Retinal pigment epithelial cell (primary cell): ENCODE data around the gene OOEP.

Experiments
- DNase-seq: peaks from one replicate; pipeline ENCODE4 v3.0.0-alpha.2; 2010; ENCODE audit warnings: low read depth
- H3K4me3 ChIP-seq: 2 replicates; pipeline ENCODE4 v1.5.1; 2011; ENCODE audit warnings: mild to moderate bottlenecking, low read length, control low read depth, moderate library complexity
- TF ChIP-seq, protein P1 (sequence below): conservative IDR thresholded peaks from 2 replicates; pipeline ENCODE4 v1.5.1; 2011; ENCODE audit warnings: low read depth, low read length, control low read depth, inconsistent platforms

Gene OOEP

DNA sequence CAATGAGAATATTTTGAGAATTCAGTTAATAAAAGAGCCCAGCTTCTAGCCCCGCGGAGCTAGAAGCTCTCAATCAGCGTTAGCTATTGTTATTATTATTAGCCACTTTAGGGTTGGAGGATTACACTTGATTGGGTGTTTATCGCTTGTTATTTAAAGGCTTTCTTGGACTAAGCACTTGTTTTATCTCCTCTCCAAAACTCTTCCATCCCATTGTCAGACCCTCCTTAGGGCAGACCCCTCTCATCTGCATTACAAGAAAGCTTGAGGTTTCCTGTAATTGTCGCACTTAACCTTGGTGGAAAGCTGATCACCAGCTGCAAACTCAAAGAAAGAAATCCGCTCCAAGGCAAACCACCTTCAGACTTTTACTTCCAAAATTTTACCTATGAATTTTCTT lies 20.4 kb downstream of the OOEP start:
- no peak for DNase-seq
- TF ChIP-seq, protein P1, sequence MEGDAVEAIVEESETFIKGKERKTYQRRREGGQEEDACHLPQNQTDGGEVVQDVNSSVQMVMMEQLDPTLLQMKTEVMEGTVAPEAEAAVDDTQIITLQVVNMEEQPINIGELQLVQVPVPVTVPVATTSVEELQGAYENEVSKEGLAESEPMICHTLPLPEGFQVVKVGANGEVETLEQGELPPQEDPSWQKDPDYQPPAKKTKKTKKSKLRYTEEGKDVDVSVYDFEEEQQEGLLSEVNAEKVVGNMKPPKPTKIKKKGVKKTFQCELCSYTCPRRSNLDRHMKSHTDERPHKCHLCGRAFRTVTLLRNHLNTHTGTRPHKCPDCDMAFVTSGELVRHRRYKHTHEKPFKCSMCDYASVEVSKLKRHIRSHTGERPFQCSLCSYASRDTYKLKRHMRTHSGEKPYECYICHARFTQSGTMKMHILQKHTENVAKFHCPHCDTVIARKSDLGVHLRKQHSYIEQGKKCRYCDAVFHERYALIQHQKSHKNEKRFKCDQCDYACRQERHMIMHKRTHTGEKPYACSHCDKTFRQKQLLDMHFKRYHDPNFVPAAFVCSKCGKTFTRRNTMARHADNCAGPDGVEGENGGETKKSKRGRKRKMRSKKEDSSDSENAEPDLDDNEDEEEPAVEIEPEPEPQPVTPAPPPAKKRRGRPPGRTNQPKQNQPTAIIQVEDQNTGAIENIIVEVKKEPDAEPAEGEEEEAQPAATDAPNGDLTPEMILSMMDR, result no peak
- no peak overlapping the region for H3K4me3 ChIP-seq

DNA sequence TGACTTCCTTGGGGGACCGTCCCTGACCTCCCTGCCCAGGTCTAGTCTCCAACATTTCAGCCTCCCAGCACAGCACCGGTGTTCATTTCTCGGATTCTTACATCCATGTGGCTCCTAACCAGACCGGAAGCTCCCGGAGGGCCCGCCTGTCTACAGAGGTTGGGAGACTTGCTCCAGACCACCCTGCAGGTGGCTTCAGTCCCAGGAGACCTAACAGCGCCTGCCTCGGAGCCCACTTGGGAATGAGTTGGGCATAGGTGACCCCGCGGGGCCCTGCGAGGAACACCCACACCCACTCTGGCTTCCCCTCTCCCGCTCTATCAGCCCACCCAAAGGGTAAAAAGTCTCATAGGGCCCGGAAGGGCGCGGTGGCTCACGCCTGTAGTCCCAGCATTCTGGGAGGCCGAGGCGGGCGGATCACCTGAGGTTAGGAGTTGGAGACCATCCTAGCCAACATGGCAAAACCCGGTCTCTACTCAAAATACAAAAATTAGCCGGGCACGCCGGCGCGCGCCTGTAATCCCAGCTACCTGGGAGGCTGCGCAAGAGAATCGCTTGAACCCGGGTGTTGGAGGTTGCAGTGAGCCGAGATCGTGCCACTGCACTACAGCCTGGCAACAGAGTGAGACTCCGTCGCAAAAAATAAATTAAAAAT lies 21.0 kb downstream of the OOEP start:
- H3K4me3 ChIP-seq, result no peak overlapping the region
- no peak for DNase-seq
- TF ChIP-seq, protein P1, result no peak

DNA sequence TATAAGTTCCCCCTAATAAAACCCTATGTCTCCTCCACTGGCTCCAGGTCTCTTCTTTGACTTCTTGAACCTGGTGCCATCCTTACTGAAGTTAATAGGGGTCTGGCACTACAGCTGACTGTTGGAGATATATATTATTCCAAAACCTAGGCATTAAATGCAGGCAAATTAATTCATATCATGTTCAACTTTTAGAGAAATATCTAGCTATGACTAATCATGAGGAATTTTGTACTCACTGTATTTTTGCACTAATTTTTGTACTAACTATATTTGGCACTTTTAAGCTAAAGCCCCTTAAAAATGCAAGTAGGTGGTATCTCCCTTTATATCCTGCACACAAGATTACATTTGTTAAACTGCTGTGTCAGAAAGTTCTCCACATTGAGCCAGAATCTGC lies 26.5 kb downstream of the OOEP start:
- TF ChIP-seq, protein P1, result no peak
- DNase-seq, result no peak
- H3K4me3 ChIP-seq, result no peak overlapping the region

DNA sequence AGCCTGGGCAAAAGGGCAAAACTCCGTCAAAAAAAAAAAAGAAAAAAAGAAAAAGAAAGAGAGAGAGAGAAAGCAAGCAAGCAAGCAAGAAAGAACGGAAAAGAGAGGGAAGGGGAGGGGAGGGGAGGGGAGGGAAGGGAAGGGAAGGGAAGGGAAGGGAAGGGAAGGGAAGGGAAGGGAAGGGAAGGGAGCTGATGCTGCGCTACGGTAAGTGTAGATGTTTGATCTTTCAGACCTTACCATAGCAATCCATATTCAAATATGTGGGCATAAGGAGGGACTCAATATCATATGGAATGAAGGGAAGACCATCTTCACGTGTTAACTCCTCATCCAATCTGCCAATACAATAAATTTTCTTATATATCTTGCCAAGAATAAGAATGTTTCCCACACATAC lies 27.5 kb downstream of the OOEP start:
- H3K4me3 ChIP-seq, result no peak overlapping the region

DNA sequence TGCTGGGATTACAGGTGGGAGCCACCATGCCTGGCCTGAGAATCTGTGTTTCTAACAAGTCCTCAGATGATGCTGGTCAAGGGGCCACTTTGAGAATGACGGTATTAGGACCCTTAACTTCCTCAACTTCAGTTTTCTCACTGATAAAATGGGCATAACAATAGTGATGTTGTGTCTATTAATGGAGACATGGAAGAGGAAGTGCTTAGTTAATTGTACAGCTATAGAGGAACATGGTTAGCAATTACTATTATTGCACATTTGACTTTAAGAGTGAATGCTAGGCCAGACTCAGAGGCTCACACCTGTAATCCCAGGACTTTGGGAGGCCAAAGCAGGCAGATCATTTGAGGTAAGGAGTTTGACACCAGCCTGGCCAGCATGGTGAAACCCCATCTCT lies 28.4 kb downstream of the OOEP start:
- no peak overlapping the region for H3K4me3 ChIP-seq
- TF ChIP-seq, protein P1, result no peak
- no peak for DNase-seq

More for the DNA sequence above, 27.5 kb downstream of the OOEP start:
- no peak for DNase-seq
- TF ChIP-seq, protein P1, result no peak

DNA sequence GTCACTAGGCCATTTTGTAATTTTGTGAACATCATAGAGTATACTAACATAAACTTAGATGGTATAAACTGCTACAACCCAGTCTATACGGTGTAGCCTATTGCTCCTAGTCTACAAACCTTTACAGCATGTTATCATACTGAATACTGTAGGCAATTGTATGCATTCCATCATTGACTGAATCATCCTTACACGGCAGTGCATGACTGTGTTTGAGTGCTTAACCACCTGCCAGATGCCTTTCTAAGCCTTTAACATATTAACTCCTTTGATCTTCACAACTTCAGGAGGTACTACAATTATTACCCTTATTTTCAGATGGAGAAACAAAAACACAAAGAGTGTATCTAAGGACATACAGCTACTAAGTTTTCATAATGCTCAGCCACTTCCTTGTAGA lies 29.6 kb downstream of the OOEP start:
- TF ChIP-seq, protein P1, result no peak
- H3K4me3 ChIP-seq, result no peak overlapping the region
- DNase-seq, result no peak

DNA sequence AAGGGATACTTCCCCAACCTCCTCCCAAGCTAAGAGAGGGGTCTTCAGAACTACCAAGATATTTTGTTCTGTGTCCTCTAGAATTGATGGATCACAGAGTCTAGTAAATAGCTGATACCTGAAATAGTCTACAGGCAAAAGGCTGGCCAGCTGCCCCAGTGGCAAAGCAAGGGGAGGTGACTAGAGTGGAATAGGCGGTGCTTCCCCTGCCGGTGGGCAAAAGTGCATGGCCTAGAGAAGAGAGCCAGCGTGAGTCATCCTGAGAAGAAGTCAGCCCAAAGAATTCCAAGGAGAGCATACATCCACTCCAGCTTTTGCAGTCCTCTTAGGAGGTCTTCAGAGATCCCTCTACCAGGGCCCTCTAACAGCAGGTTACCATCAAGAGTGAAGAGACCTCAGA lies 30.4 kb downstream of the OOEP start:
- no peak for DNase-seq
- H3K4me3 ChIP-seq, result no peak overlapping the region
- TF ChIP-seq, protein P1, result no peak
